ENCODE data around the gene YPEL2. TPM values are rescaled to one million over a fixed set of nuclear protein-coding genes. Genes with fewer than 3 reads are reported as not detected.

Gene YPEL2
- total RNA-seq, 1 experiment from 2014 or later = 4.1 TPM

- Mint-ChIP-seq H3K27ac (ENCODE audit: unreplicated experiment) (no peak overlapping the region), H3K27me3 (ENCODE audit: unreplicated experiment) (no peaks in the 10 kb centered on the region), H3K36me3 (ENCODE audit: insufficient read depth, unreplicated experiment) (no peaks in the 10 kb centered on the region), H3K4me3 (ENCODE audit: low read depth, unreplicated experiment) (no peak overlapping the region), H3K4me1 (ENCODE audit: low read depth, unreplicated experiment) (peaks cover 27% of the 10 kb centered on the region), H3K9me3 (ENCODE audit: low read depth, unreplicated experiment) (no peaks in the 10 kb centered on the region)
- BruUV-seq (replicated peaks) = no TSS peak
- no peak for DNase-seq
- intact Hi-C loops (cut with micrococcal nuclease; ENCODE audit: unreplicated experiment) = no loop called here
- no peak for TF ChIP-seq CTCF (IDR thresholded peaks at IDR 0.05; ENCODE audit: unreplicated experiment)
- CTCF ChIA-PET = no interaction called here
These were observed 40.8 kb downstream of the YPEL2 start for GRCh38 chr17:59372138-59372751.

- Mint-ChIP-seq H3K9me3 (ENCODE audit: low read depth, unreplicated experiment) (no peaks in the 10 kb centered on the region), H3K4me1 (ENCODE audit: low read depth, unreplicated experiment) (peaks cover 18% of the 10 kb centered on the region), H3K27ac (ENCODE audit: unreplicated experiment) (no peak overlapping the region), H3K4me3 (ENCODE audit: low read depth, unreplicated experiment) (no peak overlapping the region), H3K36me3 (ENCODE audit: insufficient read depth, unreplicated experiment) (no peaks in the 10 kb centered on the region), H3K27me3 (ENCODE audit: unreplicated experiment) (no peaks in the 10 kb centered on the region)
- intact Hi-C loops (cut with micrococcal nuclease; ENCODE audit: unreplicated experiment) = no loop called here
- CTCF ChIA-PET = no interaction called here
- TF ChIP-seq CTCF (IDR thresholded peaks at IDR 0.05; ENCODE audit: unreplicated experiment) = no peak
- no peak for DNase-seq
- no TSS peak for BruUV-seq (replicated peaks)
These were observed 42.5 kb downstream of the YPEL2 start for GRCh38 chr17:59373882-59374495.

GRCh38 chr17:59374612-59375011 is 43.2 kb downstream of the YPEL2 start:
- BruUV-seq (replicated peaks) = no TSS peak
- CTCF ChIA-PET = no interaction called here

GRCh38 chr17:59375857-59376256 is 44.4 kb downstream of the YPEL2 start:
- Mint-ChIP-seq H3K4me1 (ENCODE audit: low read depth, unreplicated experiment) (peaks cover 18% of the 10 kb centered on the region), H3K27me3 (ENCODE audit: unreplicated experiment) (no peaks in the 10 kb centered on the region), H3K36me3 (ENCODE audit: insufficient read depth, unreplicated experiment) (no peaks in the 10 kb centered on the region), H3K4me3 (ENCODE audit: low read depth, unreplicated experiment) (no peak overlapping the region), H3K9me3 (ENCODE audit: low read depth, unreplicated experiment) (no peaks in the 10 kb centered on the region), H3K27ac (ENCODE audit: unreplicated experiment) (no peak overlapping the region)
- no TSS peak for BruUV-seq (replicated peaks)
- no peak for DNase-seq
- CTCF ChIA-PET = no interaction called here
- TF ChIP-seq CTCF (IDR thresholded peaks at IDR 0.05; ENCODE audit: unreplicated experiment) = no peak
- intact Hi-C loops (cut with micrococcal nuclease; ENCODE audit: unreplicated experiment) = no loop called here

More at GRCh38 chr17:59374612-59375011, 43.2 kb downstream of the YPEL2 start:
- Mint-ChIP-seq H3K36me3 (ENCODE audit: insufficient read depth, unreplicated experiment) (no peaks in the 10 kb centered on the region), H3K9me3 (ENCODE audit: low read depth, unreplicated experiment) (no peaks in the 10 kb centered on the region), H3K27me3 (ENCODE audit: unreplicated experiment) (no peaks in the 10 kb centered on the region), H3K4me1 (ENCODE audit: low read depth, unreplicated experiment) (peaks cover 18% of the 10 kb centered on the region), H3K4me3 (ENCODE audit: low read depth, unreplicated experiment) (no peak overlapping the region), H3K27ac (ENCODE audit: unreplicated experiment) (no peak overlapping the region)
- no peak for DNase-seq
- intact Hi-C loops (cut with micrococcal nuclease; ENCODE audit: unreplicated experiment) = no loop called here
- no peak for TF ChIP-seq CTCF (IDR thresholded peaks at IDR 0.05; ENCODE audit: unreplicated experiment)
